Bone marrow (tissue), 2 donors: ENCODE data around the gene YBX2.
"Not testable (repeated sequence)": the region's sequence is repeated elsewhere in the genome, so short reads cannot be mapped to it uniquely, and the experiment has no call there.

Experiments used
- DNase-seq, 2 donors: peaks; one replicate each; lab custom pipeline; 2025; lab: John Stamatoyannopoulos, UW

YBX2 gene

GRCh38 chr17:7243838-7244237 is 50.6 kb downstream of the YBX2 start:
- not testable (repeated sequence) for DNase-seq

- no peak for DNase-seq
Measured at GRCh38 chr17:7243453-7243729, 51.0 kb downstream of the YBX2 start.

GRCh38 chr17:7242717-7243452 is 51.6 kb downstream of the YBX2 start:
- DNase-seq, result peak; percentile 91 to 94

- DNase-seq, result peak; percentile 86 to 95
Measured at GRCh38 chr17:7241783-7242716, 52.4 kb downstream of the YBX2 start, which contains the start of gene GABARAP. Gene GABARAP (minus strand): TSS chr17:7242449. CDS start chr17:7242330, 119 bp downstream.

DNA sequence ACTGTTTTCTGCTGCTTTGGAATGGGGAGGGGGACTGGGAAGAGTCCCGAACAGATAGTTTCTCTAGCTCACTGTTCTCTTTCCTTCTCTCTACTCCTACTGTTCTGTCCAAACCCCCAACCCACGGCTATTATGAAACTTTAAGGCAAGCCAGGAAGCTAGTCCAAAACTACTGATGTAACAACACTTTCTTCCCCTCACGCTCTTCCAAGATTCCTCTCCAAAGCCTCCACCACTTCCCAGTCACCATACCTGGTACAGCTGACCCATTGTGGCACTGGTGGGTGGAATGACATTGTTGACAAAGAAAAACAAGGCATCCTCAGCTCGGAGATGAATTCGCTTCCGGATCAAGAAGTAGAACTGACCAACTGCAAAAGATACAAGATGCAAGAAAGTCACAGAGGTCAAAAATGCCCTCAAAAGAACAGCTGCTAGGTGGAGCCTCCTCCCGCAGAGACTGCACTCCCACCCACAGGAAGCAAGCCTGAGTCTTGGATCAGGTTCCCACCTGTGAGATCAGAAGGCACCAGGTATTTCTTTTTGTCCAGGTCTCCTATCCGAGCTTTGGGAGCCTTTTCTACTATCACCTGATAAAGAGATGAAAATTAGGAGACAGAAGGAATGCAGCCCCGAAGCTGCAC is 53.2 kb downstream of the YBX2 start:
- DNase-seq, result no peak

DNA sequence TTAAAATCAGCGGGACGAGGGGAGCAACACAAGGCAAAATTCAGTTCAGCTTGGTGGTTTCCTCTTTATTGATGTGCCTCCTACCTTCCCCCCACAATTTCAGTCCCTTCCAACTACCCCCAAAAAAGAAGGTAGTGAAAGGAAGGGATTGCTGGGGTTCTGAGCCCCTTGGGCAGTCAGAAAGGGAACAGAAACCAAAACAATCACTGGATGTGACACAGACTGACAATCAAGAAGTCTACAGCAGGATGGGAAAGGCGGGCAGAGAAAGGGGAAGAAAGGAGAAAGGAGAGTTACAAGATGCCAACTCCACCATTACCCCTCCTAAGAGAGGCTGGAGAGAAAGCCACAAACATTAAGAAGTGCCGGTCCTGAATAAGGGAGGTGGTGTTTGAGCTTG is 54.1 kb downstream of the YBX2 start:
- DNase-seq, result peak in 1 of 2 donors; percentile 8

DNA sequence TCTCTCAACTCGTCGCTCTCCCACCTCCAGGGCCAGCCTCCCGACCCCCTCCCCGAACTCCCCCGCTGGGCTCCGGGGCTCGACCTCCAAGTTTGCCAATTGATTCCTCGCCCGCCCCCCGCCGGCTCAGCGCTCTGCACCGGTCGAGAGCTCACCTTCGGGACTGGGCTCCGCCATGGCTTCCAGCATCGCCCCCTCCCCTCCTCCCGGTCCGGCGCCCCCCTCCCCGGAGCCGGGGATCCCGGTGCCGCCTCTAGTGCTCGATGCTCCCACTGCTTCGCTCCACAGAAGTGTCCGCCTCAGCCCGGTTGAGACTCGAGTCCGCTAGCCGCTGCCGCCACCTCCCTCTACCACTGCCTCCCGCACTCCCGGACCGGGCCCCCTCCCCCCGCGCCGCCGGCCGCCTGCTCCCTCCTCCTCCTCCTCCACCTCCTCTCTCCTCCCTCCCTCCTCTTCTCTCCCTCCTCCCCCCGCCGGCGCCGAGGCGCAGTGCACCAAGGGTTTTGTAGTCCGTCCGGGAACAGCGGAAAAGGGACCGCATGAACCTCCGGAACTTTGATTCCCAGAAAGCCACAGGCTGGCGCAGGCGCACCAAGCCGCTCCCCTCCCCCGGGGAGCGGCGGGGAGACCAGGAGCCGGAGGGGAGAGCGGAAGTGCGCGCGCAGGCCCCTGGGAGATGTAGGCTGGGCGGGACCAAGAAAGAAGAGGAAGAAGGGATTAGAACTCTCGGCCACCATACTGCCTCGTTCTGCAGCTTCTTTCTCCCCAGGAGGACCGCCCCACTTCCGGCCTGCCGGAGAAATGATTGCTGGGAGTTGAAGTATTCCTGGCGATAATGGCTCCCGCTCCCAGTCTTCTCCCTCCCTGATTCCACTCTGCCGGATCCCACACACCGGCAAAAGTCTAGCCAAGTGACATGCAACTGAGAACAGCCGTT is 55.1 kb downstream of the YBX2 start, which contains the start of gene PHF23:
PHF23 (minus strand) TSS at position 367 of the 937 bp plus-strand sequence; CDS start at position 189, 178 bp downstream.
- peak; percentile 87 to 100 for DNase-seq

GRCh38 chr17:7238420-7239090 is 55.9 kb downstream of the YBX2 start:
- DNase-seq, result no peak
